ENCODE results near the gene RABEP1.

RABEP1 gene

DNA sequence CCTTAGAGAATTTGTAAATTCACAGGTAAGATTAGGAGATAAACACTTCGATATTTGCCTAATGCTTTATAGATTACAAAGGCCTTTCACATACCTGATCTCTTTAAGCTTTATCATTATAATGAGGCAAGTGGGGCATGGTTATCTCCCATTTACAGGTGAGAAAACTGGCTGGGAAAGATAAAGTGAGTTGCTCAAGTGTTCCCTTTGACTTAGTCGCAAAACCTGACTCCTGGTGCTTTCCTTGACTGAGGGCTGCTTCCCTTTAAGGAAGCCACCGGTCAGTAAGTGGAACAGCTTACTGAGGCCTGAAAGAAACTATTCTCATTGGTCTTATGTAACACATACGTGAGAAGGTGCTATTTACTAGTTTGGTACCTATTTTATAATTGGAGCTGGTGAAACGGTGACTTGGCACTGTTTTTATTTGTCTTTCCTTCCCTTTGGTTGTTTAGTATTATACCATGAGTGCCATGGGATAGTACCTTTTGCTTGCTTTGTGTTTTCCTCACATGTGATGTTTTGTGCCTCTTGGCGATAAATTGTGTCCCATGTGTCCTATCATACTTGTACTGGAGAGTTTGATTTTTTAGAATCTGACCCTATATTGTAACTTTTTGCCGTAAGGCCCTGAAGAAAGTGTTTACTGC, 80.2 kb downstream of the RABEP1 start:
- no peak for DNase-seq

DNA sequence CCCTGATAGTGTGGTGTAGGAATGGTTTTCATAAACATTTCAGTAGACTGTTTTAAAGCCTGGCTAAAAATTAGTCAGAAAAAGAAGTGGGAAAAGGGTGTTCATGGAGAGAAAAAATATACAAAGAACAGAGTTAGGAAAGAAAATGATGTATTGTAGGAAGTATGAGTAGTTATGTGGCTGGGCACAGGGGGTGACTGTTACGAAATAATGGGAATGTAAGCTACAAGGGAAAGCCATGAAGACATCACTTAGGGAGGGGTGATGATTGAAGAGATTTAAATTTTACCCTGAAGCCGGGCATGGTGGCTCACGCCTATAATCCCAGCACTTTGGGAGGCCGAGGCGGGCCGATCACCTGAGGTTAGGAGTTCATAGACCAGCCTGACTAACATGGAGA, 82.1 kb downstream of the RABEP1 start:
- no peak for DNase-seq

DNA sequence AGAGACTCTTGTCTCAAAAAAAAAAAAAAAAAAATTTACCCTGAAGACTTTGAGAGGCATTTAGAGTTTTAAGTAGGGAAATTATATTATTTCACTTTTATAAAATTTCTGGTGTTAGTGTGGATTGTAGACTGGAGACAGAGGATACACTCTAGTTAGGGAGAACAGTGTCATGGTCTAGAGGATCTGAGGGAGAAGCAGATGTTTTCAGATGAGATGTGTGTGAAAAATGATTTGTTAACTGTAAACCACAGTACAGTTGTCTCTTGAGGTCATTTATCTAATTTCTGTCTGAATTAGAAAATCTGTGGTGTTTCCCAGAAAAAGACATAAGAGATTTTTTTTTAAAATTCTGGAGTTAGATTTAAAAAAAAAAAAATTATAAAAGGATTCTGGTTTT, 82.6 kb downstream of the RABEP1 start:
- no peak for DNase-seq

DNA sequence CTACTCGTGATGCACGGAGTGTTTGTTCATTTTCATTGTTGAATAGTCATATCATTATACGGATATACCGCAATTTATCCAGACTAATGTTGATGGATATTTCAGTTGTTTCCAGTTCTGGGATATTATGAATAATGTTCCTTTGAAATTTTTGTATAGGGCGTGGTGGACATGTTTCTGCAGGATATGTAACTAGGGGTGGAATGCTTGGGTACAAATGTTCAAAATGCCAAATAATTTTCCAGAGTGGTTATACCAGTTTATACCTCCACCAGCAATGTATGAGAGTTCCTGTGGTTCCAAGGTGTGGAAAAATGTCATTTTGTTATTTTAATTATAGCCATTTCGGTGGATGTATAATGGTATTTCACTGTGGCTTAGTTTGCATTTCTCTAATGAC, 83.7 kb downstream of the RABEP1 start:
- no peak for DNase-seq

DNA sequence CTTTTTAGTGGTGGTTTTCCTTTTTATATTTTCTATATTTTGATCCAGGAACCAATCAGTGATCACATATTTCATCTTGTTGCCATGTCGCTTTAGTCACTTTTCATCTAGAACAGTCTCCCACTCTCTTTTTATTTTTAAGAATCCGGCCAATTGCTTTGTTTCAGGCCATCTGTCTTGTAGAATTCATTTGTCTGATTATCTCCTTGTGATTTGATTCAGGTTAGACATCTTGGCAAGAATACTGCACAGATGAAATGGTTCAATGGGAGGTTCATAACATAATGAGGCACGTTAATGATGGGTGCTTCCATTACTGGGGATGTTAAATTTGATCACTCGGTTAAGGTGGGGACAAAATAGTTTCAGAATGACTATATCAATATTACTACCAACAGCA, 88.3 kb downstream of the RABEP1 start:
- no peak for DNase-seq

DNA sequence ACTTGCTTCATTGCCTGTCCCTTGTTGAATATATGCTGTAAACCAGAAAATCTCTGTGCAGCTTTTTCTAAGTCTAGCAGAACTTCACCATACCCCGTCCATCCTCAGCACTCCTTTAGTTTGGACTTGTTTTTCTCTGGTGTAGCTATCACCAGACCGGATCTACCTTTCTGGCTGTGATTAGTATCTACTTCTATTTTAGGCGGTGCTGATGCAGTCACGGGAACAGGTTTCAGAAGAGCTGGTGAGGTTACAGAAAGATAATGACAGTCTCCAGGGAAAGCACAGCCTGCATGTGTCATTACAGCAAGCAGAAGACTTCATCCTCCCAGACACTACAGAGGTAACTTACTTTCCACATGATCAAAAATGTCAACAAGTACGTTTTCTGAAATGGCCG, 91.0 kb downstream of the RABEP1 start:
- DNase-seq: no peak

DNA sequence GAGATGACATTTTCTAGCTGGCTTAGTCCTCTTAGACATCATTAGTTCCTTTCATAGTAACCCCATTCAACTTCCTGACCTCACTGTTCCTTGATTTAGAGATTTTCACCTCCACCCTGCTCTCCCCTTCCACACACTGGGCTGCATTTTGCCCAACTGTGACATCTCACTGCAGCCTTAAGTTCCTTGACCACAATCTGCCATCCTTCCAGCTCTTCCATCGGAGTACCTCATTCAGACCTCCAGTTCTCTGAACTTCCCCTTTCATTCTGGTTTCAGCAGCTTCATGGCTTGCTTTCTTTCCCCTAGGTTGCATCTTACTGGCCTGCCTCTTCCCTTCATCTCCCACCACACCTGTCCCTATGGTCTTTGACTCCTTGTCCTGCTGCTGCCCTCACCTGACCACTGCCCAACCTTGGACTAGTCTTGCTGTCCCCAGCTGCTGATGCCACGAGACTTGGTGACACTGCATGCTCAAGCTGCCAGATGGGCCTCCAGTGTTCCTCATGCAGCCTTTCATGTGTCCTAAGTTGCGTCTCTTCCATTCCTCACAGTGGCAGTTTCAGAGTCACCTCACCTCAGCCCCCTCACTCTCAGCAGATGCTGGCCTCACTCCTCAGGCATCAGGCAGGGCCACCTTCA, 96.6 kb downstream of the RABEP1 start:
- no peak for DNase-seq

DNA sequence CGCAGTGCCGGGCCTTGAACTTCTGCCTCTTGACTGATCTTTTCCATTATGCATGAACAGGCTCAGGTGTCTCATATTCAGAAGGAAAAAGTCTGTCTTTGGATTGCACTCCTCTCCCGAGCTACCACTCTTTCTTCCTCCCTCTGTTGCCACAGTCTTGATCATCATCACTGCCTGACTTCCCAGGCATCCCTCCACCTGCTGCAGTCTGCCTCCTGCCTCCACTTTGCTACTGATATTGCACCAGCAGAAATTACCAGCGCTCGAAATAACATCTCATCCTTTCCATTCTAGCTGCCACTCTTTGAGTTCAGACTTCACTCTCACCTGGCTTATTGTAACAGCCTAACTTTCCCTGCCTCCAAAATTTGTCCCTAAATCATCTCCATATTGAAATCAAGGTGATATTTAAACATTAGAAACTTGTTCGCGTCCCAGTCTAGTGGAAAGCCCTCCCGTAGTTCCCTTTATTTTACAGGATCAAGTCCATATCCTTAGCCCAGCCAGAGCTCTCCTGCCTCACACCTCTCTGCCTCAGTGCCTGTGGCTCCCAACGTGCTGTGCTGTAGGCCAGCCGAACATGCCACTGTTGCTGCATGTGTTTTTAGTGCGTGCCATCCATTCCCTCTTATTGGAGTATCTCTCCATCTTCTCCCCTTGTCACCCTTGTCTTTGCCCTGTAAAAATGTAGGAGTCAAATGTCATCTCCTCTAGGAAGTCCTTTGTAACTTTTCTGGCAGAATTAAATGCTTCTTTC, 97.4 kb downstream of the RABEP1 start:
- no peak for DNase-seq

DNA sequence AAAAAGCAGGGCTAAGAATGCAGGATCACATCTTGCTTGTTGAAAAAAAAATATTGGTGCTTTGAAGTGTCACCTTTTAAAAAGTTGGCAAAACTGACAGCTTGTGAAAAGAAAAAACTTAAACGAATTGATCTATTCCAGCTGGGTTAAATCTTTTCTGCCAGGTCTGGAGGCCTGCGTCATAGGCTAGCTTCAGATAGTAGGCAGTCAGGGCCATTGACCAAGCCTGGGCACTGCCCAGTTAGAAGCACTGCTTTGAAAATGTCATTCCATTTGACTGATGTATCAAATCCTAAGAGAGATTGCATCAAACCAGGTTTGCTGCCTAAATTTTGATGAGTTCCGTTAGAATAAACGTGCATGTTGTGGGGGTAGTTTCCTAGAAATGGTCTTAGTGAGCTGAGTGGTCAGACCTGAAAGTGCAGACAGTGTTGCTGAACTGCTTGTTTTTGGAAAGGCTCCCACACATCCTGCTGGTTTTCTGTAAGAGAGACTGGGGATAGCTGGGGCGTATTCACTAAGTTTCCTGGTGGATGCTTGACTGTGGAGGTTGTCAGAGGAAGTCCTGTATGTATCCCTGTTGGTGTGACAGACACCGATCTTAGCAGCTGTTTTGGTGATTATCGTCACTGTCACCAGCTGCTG, 98.5 kb downstream of the RABEP1 start:
- DNase-seq: no peak

DNA sequence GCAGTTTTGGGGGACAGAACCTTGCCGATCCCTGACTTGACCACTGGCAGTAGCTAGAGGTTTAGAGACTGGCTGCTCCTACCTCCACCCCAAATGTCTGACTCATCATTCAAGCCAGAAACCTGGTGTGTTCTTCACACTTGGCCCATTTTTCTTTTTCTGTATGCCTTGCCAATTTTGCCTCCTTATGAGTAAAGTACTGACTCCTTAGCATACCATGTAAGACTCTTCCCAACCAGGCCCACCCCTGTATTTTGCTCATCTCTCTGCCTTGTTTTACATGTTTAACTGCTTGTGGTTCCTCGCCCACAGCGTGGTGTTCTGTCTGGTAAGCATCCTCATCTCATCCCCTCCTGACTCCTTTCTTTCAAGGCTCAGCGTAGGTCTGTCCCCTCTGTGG, 99.5 kb downstream of the RABEP1 start:
- DNase-seq: no peak

DNA sequence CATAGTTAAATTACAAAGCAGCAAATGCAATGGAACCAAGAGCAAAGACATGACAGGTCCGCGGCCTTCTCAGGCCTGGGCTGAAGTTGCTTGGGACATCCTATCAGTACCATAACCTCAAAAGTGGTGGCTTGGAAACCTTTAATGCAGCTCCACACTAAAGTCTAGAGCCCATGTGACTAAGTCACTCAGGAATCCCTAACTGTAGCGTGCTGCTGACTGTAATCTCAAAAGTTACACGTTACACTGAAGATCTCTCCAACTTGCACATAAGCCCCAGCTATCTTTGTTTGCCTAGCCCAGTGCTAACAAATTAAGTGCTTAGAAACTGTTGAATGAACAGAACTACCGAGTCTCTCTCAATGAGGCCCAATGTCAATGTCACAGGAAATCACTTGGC, 109.6 kb downstream of the RABEP1 start:
- no peak for DNase-seq

DNA sequence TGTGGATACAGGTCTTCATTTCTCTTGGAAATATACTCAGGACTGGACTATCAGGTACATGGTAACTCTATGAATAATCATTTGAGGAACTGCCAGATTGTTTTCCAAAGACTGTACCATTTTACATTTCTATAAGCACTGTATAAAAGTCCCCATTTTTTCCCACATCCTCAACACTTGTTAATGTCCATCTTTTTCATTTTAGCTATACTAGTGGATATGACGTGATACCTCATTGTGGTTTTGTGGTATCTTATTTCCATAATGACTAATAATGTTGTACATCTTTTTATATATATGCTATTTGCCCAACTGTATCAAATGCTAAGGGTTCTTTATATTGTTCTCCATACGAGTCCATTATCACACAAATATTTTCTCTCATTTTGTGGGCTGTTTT, 114.5 kb downstream of the RABEP1 start:
- no peak for DNase-seq

DNA sequence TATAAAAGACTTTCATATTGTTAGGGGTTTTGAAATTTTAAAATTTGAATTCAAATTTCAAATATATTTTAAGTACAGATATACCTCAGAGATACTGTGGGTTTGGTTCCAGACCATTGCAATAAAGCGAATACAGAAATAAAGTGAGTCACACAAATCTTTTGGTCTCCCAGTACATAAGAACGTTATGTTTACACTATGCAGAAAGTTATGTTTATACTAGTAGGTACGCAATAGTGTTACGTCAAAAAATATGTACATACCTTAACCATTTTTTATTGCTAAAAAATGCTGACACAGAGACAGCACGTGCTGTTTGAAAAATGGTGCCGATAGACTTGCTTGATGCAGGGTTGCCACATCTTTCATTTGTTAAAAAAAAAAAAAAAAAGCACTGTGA, 117.7 kb downstream of the RABEP1 start:
- no peak for DNase-seq

DNA sequence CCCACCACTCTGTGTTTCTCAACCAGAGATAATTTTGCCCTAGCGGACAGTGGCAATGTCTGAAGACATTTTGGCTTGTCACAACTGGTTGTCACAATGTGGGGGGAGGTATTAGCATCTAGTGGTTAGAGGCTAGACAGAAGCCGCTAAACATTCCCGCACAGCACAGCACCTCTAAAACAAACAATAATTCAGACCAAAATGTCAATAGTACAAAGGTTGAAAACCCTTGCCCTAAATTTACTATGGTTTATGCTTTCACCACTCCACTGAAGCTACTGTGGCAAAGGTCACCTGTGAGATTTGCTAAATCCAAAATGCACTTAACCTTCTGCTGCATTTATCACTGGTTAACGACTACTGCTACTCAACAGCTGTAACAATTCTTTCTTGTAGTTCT, 123.3 kb downstream of the RABEP1 start:
- no peak for DNase-seq

DNA sequence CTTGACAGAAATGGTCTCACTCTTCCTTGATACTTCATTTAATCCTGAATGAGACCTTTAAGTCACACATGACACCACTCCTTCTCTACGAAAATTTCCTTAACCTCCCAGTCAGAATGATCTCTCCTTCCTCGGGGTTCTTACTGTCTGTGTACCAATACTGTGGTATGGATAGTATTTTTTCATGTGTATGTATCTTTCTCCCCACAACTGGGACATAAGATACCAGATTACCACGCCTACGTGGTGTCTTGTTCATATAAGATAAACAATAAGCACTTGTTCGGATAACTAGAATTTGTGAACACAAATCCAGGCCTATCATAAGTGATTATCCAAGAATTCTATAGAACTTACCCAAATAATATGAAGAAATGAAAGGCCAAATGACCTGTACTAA, 126.1 kb downstream of the RABEP1 start:
- DNase-seq: no peak

DNA sequence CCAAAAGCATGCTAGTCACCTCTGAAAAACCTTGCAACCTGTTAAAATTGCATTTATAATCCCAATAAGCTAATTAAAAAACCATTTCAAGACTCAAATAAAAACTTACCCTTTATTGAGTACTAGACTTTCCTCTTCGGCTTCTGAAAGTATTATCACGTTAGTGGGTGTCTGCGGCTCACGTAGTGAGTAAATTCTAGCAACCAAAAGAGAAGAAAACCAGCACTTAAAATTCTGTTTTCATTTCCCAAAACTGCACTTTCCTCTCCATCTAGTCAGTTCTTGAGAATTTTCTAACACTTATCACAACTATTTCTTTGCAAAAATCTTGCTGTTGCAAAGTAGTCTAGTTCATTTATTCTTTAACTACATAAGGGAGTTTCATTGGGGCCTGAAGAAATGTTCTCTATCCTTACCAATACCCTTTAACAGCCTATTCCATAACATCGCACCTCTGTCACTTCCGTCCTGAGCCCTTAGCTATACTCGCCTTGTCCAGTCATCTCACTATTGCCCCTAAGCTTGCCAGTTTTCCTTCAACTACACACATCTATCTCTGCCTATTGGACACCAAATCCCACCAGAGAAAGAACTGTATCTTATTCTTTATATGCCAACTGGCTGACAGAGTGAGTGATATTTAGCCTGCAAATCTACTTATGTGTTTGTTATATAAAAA, 128.6 kb downstream of the RABEP1 start:
- DNase-seq: no peak

DNA sequence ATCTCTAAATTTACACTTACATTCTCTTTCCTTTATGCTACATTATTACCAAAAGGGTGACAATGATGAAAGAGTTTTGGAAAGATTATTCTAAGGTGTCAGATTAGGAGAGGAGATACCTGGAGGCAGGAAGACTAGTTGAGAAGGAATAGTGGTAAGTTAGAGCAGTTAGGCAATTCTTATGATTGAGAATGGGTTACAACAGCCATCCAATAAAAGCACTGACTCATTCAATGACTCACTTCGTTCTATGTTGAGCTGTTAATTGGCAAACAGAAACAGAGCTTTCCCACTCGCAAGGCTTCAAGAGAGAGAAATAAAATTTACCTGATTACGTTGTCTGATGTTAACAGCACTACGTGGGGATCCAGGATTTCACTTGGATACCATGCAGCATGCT, 131.6 kb downstream of the RABEP1 start:
- no peak for DNase-seq

DNA sequence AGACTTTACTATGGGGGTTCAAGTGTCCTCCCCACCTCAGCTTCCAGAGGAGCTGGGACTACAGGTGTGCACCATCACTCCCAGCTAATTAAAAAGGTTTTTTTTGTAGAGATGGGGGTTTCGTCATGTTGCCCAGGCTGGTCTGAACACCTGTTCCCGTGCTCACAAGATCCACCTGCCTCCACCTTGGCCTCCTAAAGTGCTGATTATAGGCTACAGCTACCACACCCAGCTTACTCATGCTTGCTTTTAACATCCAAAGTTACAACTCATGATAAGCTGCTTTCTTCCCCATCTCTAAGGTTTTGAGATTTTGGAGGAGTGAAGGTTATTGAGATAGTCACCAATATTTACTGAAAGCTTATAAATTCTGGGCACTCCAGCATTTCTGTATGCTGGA, 134.8 kb downstream of the RABEP1 start:
- DNase-seq: no peak

DNA sequence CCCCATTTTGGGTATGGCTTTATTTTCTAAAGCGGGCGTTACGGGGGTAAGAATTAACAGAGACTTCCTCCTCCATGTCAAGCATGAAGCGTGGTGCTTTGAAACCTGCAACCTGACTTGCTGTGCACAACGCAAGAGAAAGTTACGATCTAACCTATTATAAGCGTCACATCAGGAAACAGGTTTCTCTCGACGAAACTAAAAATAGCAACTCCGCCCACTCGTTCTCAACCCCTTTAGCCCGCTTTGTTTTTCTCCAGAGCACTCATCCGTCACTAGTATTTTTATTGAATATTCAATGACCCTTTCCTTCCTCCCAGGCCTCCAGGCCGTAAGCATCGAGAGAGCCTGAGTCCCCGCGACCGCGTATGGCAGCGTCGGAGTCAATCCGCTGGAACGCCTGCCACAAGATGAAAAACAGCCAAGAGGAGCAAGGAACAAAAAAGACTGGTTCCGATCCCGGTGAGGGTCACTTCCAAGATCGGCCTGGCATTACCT, 136.8 kb downstream of the RABEP1 start:
- DNase-seq: peak; percentile 73

DNA sequence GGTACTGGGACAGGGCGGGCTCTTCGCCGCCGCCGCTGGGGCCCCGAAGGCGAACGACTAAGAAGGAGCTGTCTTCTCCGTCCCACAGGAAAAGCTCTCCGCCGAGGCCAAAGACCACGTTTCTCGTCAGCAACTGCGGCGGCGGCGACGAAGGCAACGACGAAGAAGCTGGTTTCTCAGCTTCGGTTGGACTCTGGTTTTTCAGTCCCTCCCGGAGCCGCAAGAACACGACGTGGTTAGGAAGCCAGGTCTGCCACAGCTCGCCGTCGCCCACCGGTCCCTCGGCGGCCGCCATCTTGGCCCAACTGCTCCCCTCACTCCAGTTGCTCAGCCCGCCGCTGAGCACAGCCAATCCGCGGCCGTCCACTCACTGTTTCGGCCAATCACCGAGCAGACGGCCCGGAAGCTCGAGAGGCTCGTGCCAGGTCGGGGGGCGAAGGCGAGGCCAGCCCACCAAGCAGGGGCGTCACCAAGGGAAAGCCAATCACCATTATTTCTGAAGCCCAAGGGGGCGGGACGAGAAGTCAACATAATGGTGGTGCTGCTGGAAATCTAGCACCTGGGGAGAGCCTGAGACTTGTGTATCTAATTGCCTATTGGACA, 137.4 kb downstream of the RABEP1 start, which contains the start of gene NUP88:
TSS of gene NUP88 (minus strand) at position 307 of the 603 bp plus-strand sequence. CDS start at position 295, 12 bp downstream.
- DNase-seq: peak; percentile 98

DNA sequence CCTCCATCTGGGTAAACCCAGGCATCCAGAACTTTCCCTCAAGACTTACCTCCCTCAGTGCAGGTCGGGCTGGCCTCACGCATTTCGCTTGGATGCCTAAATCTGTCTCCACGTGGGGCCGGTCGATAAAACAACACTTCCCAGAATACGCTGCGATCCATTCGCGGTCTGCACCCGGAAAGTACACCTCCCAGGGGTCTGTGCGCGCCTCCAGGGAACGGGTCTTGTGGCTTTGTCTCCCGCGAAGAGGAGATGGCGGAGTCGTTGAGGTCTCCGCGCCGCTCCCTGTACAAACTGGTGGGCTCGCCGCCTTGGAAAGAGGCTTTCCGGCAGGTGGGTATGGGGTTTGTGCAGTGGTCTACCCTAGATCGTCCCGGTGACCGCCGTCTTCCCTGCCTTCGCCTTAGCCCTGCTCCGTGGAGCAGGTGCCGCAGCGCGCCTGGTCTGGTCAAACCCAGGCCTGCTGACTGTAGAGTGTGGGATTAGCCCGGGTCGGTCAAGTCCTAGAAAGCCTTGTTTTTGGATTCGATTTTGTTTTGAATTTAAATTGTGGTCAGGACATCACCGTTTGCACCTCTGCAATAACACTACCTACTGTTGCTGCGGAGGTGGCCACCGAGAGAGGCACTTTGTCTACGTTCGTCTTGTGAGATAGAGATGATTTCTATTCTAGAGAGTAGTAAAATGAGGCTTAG, 138.0 kb downstream of the RABEP1 start, which contains the start of gene RPAIN:
TSS of gene RPAIN (plus strand) at position 224 of the 695 bp plus-strand sequence. CDS start at position 253, 29 bp downstream.
- peak; percentile 88 for DNase-seq

DNA sequence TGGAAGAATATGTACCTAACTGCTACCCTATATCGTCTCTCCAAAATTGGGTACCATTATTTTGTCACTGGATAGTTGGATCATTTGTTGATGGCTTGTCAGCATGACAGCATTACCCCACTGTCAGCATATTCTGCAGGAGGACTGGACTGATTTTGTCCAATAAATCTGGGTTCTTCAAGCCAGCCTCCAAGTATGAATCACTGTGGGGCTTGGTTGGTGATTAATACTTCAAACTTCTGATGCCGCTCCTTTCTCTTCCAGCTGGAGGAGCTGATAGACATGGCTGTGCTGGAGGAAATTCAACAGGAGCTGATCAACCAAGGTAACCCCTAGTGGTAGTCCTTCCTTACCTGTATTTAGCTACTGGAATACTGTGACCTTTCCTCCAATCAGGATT, 140.4 kb downstream of the RABEP1 start:
- no peak for DNase-seq

Measured in stimulated activated CD4-positive, alpha-beta T cell treated with anti-CD3 and anti-CD28 coated beads, Interleukin-1b, Interleukin-23, amount 100 ng/mL, for 48 hours (primary cell).